Activated naive CD4-positive, alpha-beta T cell treated with anti-CD3 and anti-CD28 coated beads for 36 hours (primary cell): Measurements from ENCODE around the gene CD84. TPM values are rescaled to one million over a fixed set of nuclear protein-coding genes. Genes with fewer than 3 reads are reported as not detected.
"Not testable (repeated sequence)": the region's sequence is repeated elsewhere in the genome, so short reads cannot be mapped to it uniquely, and the experiment has no call there.

Source experiments
- CTCF ChIA-PET: fragments of 350-600 bp; sonication (Branson Sonifier 250); formaldehyde crosslinking; loops from one replicate; lab custom pipeline; 2021; ENCODE audit warnings: antibody characterized with exemption; lab: Charles Lee
- DNase-seq: peaks from one replicate; pipeline ENCODE4 v3.0.0-alpha.2; 2020
- H3K27ac Mint-ChIP-seq: one replicate; pipeline ENCODE4 v1.8.0; 2021; ENCODE audit warnings: mild to moderate bottlenecking, mixed read lengths
- H3K27me3 Mint-ChIP-seq: one replicate; pipeline ENCODE4 v1.8.0; 2021; ENCODE audit warnings: low read depth, mixed read lengths
- H3K36me3 Mint-ChIP-seq: one replicate; pipeline ENCODE4 v1.8.0; 2021; ENCODE audit warnings: low read depth, mixed read lengths
- H3K4me1 Mint-ChIP-seq: one replicate; pipeline ENCODE4 v1.8.0; 2021; ENCODE audit warnings: low read depth, mixed read lengths
- H3K4me3 Mint-ChIP-seq: one replicate; pipeline ENCODE4 v1.8.0; 2021; ENCODE audit warnings: mild to moderate bottlenecking, moderate library complexity, mixed read lengths
- H3K9me3 Mint-ChIP-seq: one replicate; pipeline ENCODE4 v1.8.0; 2021; ENCODE audit warnings: mixed read lengths
- intact Hi-C: fragments of 100-400 bp; cut with micrococcal nuclease; formaldehyde crosslinking; loops from one replicate; pipeline ENCODE4 v1.15.1; 2023
- total RNA-seq, 2 experiments: library from RNA; stranded (reverse); gene quantifications; one replicate each; pipeline ENCODE4 v1.2.3, GENCODE V29; 2021

CD84 gene
- total RNA-seq, 2 experiments from 2014 or later, result 8.6 to 9.2 TPM

- CTCF ChIA-PET, result interaction anchor here (0.9 to 3.0 kb wide), 12 partner anchors 8 to 112 kb away, joined by 3 to 22 read pairs (median 4); partner anchors contain the start of gene SLAMF6
Observed at GRCh38 chr1:160540859-160541233, 38.5 kb downstream of the CD84 start.

GRCh38 chr1:160539990-160540858, 39.1 kb downstream of the CD84 start:
- Mint-ChIP-seq H3K36me3 (peaks cover 7% of the 10 kb centered on the region), H3K4me1 (peaks cover 55% of the 10 kb centered on the region), H3K27me3 (no peaks in the 10 kb centered on the region), H3K4me3 (peak overlapping the region; percentile 52), H3K27ac (peak overlapping the region; percentile 96), H3K9me3 (peaks cover 11% of the 10 kb centered on the region)
- intact Hi-C loops, result loop anchor here (1.0 to 2.0 kb wide), 3 partner anchors 17 to 111 kb away; partner anchors contain the start of gene SLAMF6
- peak; percentile 73 for DNase-seq
- CTCF ChIA-PET, result interaction anchor here (0.6 to 3.0 kb wide), 15 partner anchors 9 to 112 kb away, joined by 3 to 22 read pairs (median 4); partner anchors contain the start of genes CD84 and SLAMF6

More at GRCh38 chr1:160540859-160541233, 38.5 kb downstream of the CD84 start:
- no peaks in the 10 kb centered on the region for H3K27me3 Mint-ChIP-seq
- H3K4me3 Mint-ChIP-seq, result peak overlapping the region; percentile 52
- DNase-seq, result no peak
- intact Hi-C loops, result loop anchor here (1.0 to 2.0 kb wide), 3 partner anchors 18 to 112 kb away; partner anchors contain the start of gene SLAMF6
- H3K9me3 Mint-ChIP-seq, result peaks cover 8% of the 10 kb centered on the region
- H3K36me3 Mint-ChIP-seq, result peaks cover 5% of the 10 kb centered on the region
- peak overlapping the region; percentile 96 for H3K27ac Mint-ChIP-seq
- H3K4me1 Mint-ChIP-seq, result peaks cover 56% of the 10 kb centered on the region

GRCh38 chr1:160539684-160539989, 39.7 kb downstream of the CD84 start:
- Mint-ChIP-seq H3K36me3 (peaks cover 6% of the 10 kb centered on the region), H3K9me3 (peaks cover 16% of the 10 kb centered on the region), H3K4me1 (peaks cover 49% of the 10 kb centered on the region), H3K4me3 (peak overlapping the region; percentile 52), H3K27ac (peak overlapping the region; percentile 96), H3K27me3 (no peaks in the 10 kb centered on the region)
- intact Hi-C loops, result no loop called here
- CTCF ChIA-PET, result interaction anchor here (0.8 to 3.0 kb wide), 9 partner anchors 10 to 111 kb away, joined by 3 to 22 read pairs (median 5); partner anchors contain the start of genes CD84 and SLAMF6
- DNase-seq, result no peak

GRCh38 chr1:160538985-160539651, 40.2 kb downstream of the CD84 start:
- Mint-ChIP-seq H3K36me3 (peaks cover 6% of the 10 kb centered on the region), H3K27me3 (no peaks in the 10 kb centered on the region), H3K4me3 (no peak overlapping the region), H3K27ac (peak overlapping the region; percentile 62), H3K9me3 (peaks cover 18% of the 10 kb centered on the region), H3K4me1 (peaks cover 44% of the 10 kb centered on the region)
- CTCF ChIA-PET, result interaction anchor here (1.1 to 3.0 kb wide), 5 partner anchors 10 to 109 kb away, joined by 4 to 22 read pairs (median 11); partner anchors contain the start of genes CD84 and SLAMF6
- intact Hi-C loops, result no loop called here
- DNase-seq, result no peak

GRCh38 chr1:160537714-160538665, 41.3 kb downstream of the CD84 start:
- Mint-ChIP-seq H3K9me3 (peaks cover 21% of the 10 kb centered on the region), H3K4me1 (peaks cover 39% of the 10 kb centered on the region), H3K36me3 (peaks cover 6% of the 10 kb centered on the region), H3K4me3 (no peak overlapping the region), H3K27ac (no peak overlapping the region), H3K27me3 (no peaks in the 10 kb centered on the region)
- intact Hi-C loops, result no loop called here
- DNase-seq, result no peak
- CTCF ChIA-PET, result interaction anchor here (0.7 kb wide), 2 partner anchors 67 to 87 kb away, joined by 3 read pairs; no protein-coding TSS in a partner anchor

- DNase-seq, result no peak
- intact Hi-C loops, result no loop called here
- CTCF ChIA-PET, result interaction anchor here (0.6 to 2.0 kb wide), 6 partner anchors 9 to 154 kb away, joined by 3 to 7 read pairs (median 4); no protein-coding TSS in a partner anchor
- peaks cover 6% of the 10 kb centered on the region for H3K36me3 Mint-ChIP-seq
- H3K4me1 Mint-ChIP-seq, result peaks cover 21% of the 10 kb centered on the region
- no peaks in the 10 kb centered on the region for H3K27me3 Mint-ChIP-seq
- H3K9me3 Mint-ChIP-seq, result peaks cover 23% of the 10 kb centered on the region
- no peak overlapping the region for H3K27ac Mint-ChIP-seq
- no peak overlapping the region for H3K4me3 Mint-ChIP-seq
Observed at GRCh38 chr1:160534823-160535605, 44.3 kb downstream of the CD84 start.

GRCh38 chr1:160532557-160532813, 46.8 kb downstream of the CD84 start:
- H3K9me3 Mint-ChIP-seq, result peaks cover 39% of the 10 kb centered on the region
- CTCF ChIA-PET, H3K4me3 Mint-ChIP-seq, intact Hi-C loops, H3K27me3 Mint-ChIP-seq, H3K27ac Mint-ChIP-seq, DNase-seq: not testable (repeated sequence)
- peaks cover 21% of the 10 kb centered on the region for H3K4me1 Mint-ChIP-seq
- H3K36me3 Mint-ChIP-seq, result peaks cover 15% of the 10 kb centered on the region

- DNase-seq, H3K4me3 Mint-ChIP-seq, H3K27me3 Mint-ChIP-seq, intact Hi-C loops, H3K27ac Mint-ChIP-seq, CTCF ChIA-PET: not testable (repeated sequence)
- Mint-ChIP-seq H3K4me1 (peaks cover 24% of the 10 kb centered on the region), H3K36me3 (peaks cover 16% of the 10 kb centered on the region), H3K9me3 (peaks cover 43% of the 10 kb centered on the region)
Observed at GRCh38 chr1:160531809-160532556, 47.3 kb downstream of the CD84 start.

GRCh38 chr1:160529401-160529952, 49.8 kb downstream of the CD84 start:
- intact Hi-C loops, result loop anchor here (10.0 kb wide), 1 partner anchor 1515 kb away; no protein-coding TSS in a partner anchor
- Mint-ChIP-seq H3K4me3 (peak overlapping the region; percentile 13), H3K4me1 (peaks cover 33% of the 10 kb centered on the region), H3K9me3 (peaks cover 42% of the 10 kb centered on the region), H3K27ac (peak overlapping the region; percentile 15), H3K36me3 (peaks cover 23% of the 10 kb centered on the region)
- CTCF ChIA-PET, result interaction anchor here (0.6 to 2.2 kb wide), 5 partner anchors 11 to 101 kb away, joined by 3 to 11 read pairs (median 4); no protein-coding TSS in a partner anchor
- H3K27me3 Mint-ChIP-seq, result not testable (repeated sequence)
- peak; percentile 45 for DNase-seq

- H3K4me3 Mint-ChIP-seq, result peak overlapping the region; percentile 66
- peaks cover 50% of the 10 kb centered on the region for H3K36me3 Mint-ChIP-seq
- not testable (repeated sequence) for H3K27me3 Mint-ChIP-seq, DNase-seq
- CTCF ChIA-PET, result interaction anchor here (0.7 to 1.1 kb wide), 3 partner anchors 10 to 179 kb away, joined by 3 read pairs; no protein-coding TSS in a partner anchor
- H3K9me3 Mint-ChIP-seq, result peaks cover 35% of the 10 kb centered on the region
- H3K27ac Mint-ChIP-seq, result peak overlapping the region; percentile 85
- H3K4me1 Mint-ChIP-seq, result peaks cover 44% of the 10 kb centered on the region
- intact Hi-C loops, result loop anchor here (1.0 to 10.0 kb wide), 3 partner anchors 17 to 1509 kb away; partner anchors contain the start of gene DCAF8
Observed at GRCh38 chr1:160523789-160524188, 55.5 kb downstream of the CD84 start.
